ENCODE data around the gene CCDC27. TPM values are rescaled to one million over a fixed set of nuclear protein-coding genes. Genes with fewer than 3 reads are reported as not detected.

CCDC27 gene
- total RNA-seq, 1 experiment from 2014 or later: not detected

DNA sequence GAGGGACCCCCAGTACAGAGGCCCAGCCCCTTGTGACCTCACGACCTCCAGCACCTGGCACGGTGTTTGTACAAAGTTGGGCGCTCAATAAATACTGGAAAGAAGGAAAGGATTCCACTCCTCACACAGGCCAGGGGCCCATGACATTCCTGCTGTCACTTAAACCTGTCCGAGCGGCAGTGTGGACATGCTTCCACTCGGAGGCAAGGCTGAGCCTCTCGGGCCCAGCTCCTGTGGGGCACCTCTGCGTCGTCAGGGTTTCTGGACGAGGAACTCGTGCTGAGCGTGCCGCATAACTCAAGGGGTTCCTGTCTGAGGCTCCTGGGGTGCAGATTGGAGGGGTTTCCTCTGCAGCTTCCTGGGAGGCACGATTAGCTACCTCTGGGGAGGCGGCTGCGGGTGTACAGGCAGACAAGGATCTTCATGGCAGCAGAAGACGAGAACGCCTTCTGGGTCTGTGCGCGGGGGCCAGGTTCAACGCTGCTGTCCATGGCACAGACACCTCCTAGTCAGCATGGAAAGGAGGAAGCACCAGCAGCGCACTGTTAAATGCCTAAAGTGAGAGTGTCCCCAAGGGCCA lies 16.7 kb downstream of the CCDC27 start:
- intact Hi-C loops (cut with micrococcal nuclease): no loop called here
- CTCF ChIA-PET: no interaction called here
- H3K9ac ChIP-seq (ENCODE audit: low read length): no peak overlapping the region
- no peaks in the 10 kb centered on the region for H3K9me3 ChIP-seq (ENCODE audit: control insufficient read depth in 1 of 2, insufficient read depth in 1 of 2, low read depth in 1 of 2, low read length in 2 of 2)
- peaks cover 15 to 23% of the 10 kb centered on the region in 2 experiments for H3K4me1 ChIP-seq (ENCODE audit: control insufficient read depth in 1 of 2, insufficient read depth in 2 of 2, low read length in 2 of 2)
- TF ChIP-seq RAD21 (IDR thresholded peaks at IDR 0.05; ENCODE audit: low read depth) (no peak), JUND (IDR thresholded peaks at IDR 0.05) (no peak), SRF (IDR thresholded peaks at IDR 0.05; ENCODE audit: low read depth) (no peak)
- TF ChIP-seq, protein P1, sequence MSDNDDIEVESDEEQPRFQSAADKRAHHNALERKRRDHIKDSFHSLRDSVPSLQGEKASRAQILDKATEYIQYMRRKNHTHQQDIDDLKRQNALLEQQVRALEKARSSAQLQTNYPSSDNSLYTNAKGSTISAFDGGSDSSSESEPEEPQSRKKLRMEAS (IDR thresholded peaks at IDR 0.05): no peak
- H3K4me2 ChIP-seq (ENCODE audit: low read length): no peak overlapping the region
- POLR2A ChIA-PET: no interaction called here
- H2AFZ ChIP-seq (ENCODE audit: low read depth, low read length, poor library complexity, severe bottlenecking): no peak overlapping the region
- H3K9me2 ChIP-seq (ENCODE audit: insufficient read depth): no peaks in the 10 kb centered on the region
- no peaks in the 10 kb centered on the region for H3K36me3 ChIP-seq (ENCODE audit: control insufficient read depth in 1 of 2, insufficient read depth in 2 of 2, low read length in 2 of 2)
- H3K27me3 ChIP-seq (ENCODE audit: insufficient read depth, low read length): no peaks in the 10 kb centered on the region
- H3K4me3 ChIP-seq (replicated peaks in 1 of 2; ENCODE audit: low read depth in 1 of 2, low read length in 2 of 2): no peak overlapping the region
- ATAC-seq (no peak), DNase-seq (ENCODE audit: low read depth, low spot score) (no peak)
- H3K79me2 ChIP-seq (ENCODE audit: insufficient read depth, low read length): no peaks in the 10 kb centered on the region
- H3K27ac ChIP-seq (ENCODE audit: low read depth, low read length): no peak overlapping the region
- RAD21 ChIA-PET (ENCODE audit: low non-redundant PET in 1 of 2, low total read pairs in 2 of 2, uncharacterized antibody in 2 of 2, unreplicated experiment in 2 of 2): no interaction called here
- H4K20me1 ChIP-seq (ENCODE audit: insufficient read depth): no peaks in the 10 kb centered on the region
- no TSS peak for BruUV-seq (replicated peaks)

DNA sequence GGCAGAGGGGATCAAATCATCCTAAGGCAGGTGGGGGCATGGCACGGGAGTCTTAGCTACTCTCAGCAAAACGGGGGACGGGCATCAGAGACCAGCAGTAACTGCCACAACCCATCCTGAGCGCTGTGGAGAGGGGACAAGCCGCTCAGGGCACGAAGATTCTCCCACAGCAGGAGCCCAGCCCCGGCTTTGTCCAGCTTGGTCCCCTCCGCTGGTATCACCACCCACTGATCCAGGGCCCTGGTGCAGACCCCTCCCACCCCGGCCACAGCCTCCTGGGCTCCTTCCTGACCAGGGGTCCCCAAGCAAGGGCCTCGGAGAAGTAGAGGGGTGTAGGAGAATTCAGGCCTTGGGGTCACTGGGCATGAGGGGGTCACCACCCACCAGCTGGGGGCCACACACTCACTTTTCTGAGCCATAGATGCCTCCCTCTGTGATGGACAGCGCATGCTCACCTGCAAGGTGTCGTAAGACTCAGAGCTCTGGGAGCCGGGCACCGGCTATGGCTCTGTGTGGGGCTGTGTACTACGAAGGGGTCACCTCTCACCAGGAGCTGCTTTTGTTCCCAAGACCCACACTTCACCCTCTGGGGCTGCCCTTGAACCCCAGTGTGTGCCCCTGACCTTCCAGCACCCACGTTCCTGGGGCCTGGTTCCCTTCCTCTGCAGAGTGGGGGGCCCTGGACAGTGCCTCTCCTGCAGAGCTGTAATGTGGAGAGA lies 18.0 kb downstream of the CCDC27 start:
- Histone ChIP-seq H3K27me3 (ENCODE audit: insufficient read depth, low read length) (no peaks in the 10 kb centered on the region), H3K9ac (ENCODE audit: low read length) (no peak overlapping the region), H2AFZ (ENCODE audit: low read depth, low read length, poor library complexity, severe bottlenecking) (no peak overlapping the region), H3K27ac (ENCODE audit: low read depth, low read length) (no peak overlapping the region), H3K4me1 (ENCODE audit: control insufficient read depth in 1 of 2, insufficient read depth in 2 of 2, low read length in 2 of 2) (peaks cover 18 to 27% of the 10 kb centered on the region in 2 experiments), H3K79me2 (ENCODE audit: insufficient read depth, low read length) (no peaks in the 10 kb centered on the region), H3K9me3 (ENCODE audit: control insufficient read depth in 1 of 2, insufficient read depth in 1 of 2, low read depth in 1 of 2, low read length in 2 of 2) (no peaks in the 10 kb centered on the region), H3K9me2 (ENCODE audit: insufficient read depth) (no peaks in the 10 kb centered on the region), H3K4me2 (ENCODE audit: low read length) (no peak overlapping the region), H3K36me3 (ENCODE audit: control insufficient read depth in 1 of 2, insufficient read depth in 2 of 2, low read length in 2 of 2) (no peaks in the 10 kb centered on the region), H4K20me1 (ENCODE audit: insufficient read depth) (no peaks in the 10 kb centered on the region), H3K4me3 (replicated peaks in 1 of 2; ENCODE audit: low read depth in 1 of 2, low read length in 2 of 2) (no peak overlapping the region)
- ChIA-PET CTCF (no interaction called here), POLR2A (no interaction called here), RAD21 (ENCODE audit: low non-redundant PET in 1 of 2, low total read pairs in 2 of 2, uncharacterized antibody in 2 of 2, unreplicated experiment in 2 of 2) (no interaction called here)
- ATAC-seq: no peak
- BruUV-seq (replicated peaks): no TSS peak
- DNase-seq (ENCODE audit: low read depth, low spot score): no peak
- intact Hi-C loops (cut with micrococcal nuclease): no loop called here
- TF ChIP-seq SIN3A (IDR thresholded peaks at IDR 0.05; ENCODE audit: low read depth): no peak
- no peak for TF ChIP-seq SP1 (IDR thresholded peaks at IDR 0.05; ENCODE audit: low read depth)
- TF ChIP-seq ZNF274 (IDR thresholded peaks at IDR 0.05; ENCODE audit: low read depth, low read length): no peak
- TF ChIP-seq POLR2AphosphoS5 (IDR thresholded peaks at IDR 0.05; ENCODE audit: low read depth, low read length): no peak
- TF ChIP-seq, protein P2, sequence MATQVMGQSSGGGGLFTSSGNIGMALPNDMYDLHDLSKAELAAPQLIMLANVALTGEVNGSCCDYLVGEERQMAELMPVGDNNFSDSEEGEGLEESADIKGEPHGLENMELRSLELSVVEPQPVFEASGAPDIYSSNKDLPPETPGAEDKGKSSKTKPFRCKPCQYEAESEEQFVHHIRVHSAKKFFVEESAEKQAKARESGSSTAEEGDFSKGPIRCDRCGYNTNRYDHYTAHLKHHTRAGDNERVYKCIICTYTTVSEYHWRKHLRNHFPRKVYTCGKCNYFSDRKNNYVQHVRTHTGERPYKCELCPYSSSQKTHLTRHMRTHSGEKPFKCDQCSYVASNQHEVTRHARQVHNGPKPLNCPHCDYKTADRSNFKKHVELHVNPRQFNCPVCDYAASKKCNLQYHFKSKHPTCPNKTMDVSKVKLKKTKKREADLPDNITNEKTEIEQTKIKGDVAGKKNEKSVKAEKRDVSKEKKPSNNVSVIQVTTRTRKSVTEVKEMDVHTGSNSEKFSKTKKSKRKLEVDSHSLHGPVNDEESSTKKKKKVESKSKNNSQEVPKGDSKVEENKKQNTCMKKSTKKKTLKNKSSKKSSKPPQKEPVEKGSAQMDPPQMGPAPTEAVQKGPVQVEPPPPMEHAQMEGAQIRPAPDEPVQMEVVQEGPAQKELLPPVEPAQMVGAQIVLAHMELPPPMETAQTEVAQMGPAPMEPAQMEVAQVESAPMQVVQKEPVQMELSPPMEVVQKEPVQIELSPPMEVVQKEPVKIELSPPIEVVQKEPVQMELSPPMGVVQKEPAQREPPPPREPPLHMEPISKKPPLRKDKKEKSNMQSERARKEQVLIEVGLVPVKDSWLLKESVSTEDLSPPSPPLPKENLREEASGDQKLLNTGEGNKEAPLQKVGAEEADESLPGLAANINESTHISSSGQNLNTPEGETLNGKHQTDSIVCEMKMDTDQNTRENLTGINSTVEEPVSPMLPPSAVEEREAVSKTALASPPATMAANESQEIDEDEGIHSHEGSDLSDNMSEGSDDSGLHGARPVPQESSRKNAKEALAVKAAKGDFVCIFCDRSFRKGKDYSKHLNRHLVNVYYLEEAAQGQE (IDR thresholded peaks at IDR 0.05; ENCODE audit: low read depth): no peak
- TF ChIP-seq, protein P3, sequence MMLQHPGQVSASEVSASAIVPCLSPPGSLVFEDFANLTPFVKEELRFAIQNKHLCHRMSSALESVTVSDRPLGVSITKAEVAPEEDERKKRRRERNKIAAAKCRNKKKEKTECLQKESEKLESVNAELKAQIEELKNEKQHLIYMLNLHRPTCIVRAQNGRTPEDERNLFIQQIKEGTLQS (IDR thresholded peaks at IDR 0.05): no peak
- no peak for TF ChIP-seq EZH2phosphoT487 (IDR thresholded peaks at IDR 0.05; ENCODE audit: borderline replicate concordance)
- TF ChIP-seq EGR1 (IDR thresholded peaks at IDR 0.05; ENCODE audit: low read depth): no peak
- TF ChIP-seq, protein P4, sequence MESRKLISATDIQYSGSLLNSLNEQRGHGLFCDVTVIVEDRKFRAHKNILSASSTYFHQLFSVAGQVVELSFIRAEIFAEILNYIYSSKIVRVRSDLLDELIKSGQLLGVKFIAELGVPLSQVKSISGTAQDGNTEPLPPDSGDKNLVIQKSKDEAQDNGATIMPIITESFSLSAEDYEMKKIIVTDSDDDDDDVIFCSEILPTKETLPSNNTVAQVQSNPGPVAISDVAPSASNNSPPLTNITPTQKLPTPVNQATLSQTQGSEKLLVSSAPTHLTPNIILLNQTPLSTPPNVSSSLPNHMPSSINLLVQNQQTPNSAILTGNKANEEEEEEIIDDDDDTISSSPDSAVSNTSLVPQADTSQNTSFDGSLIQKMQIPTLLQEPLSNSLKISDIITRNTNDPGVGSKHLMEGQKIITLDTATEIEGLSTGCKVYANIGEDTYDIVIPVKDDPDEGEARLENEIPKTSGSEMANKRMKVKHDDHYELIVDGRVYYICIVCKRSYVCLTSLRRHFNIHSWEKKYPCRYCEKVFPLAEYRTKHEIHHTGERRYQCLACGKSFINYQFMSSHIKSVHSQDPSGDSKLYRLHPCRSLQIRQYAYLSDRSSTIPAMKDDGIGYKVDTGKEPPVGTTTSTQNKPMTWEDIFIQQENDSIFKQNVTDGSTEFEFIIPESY (IDR thresholded peaks at IDR 0.05; ENCODE audit: extremely low read depth, insufficient replicate concordance, low read length): no peak
- no peak for TF ChIP-seq RAD21 (IDR thresholded peaks at IDR 0.05; ENCODE audit: low read depth)
- TF ChIP-seq TCF7L2 (IDR thresholded peaks at IDR 0.05; ENCODE audit: borderline replicate concordance, extremely low read depth, insufficient read depth, insufficient read length): no peak

All from HCT116 (cell line).